ENCODE data around the gene ATXN1. TPM values are rescaled to one million over a fixed set of nuclear protein-coding genes. Genes with fewer than 3 reads are reported as not detected.

Gene ATXN1
- total and polyA plus RNA-seq, 2 of the 13 experiments (the other 11 are each of a cell fraction or from before 2014, with no cell fraction given), result 20.7 to 39.5 TPM

DNA sequence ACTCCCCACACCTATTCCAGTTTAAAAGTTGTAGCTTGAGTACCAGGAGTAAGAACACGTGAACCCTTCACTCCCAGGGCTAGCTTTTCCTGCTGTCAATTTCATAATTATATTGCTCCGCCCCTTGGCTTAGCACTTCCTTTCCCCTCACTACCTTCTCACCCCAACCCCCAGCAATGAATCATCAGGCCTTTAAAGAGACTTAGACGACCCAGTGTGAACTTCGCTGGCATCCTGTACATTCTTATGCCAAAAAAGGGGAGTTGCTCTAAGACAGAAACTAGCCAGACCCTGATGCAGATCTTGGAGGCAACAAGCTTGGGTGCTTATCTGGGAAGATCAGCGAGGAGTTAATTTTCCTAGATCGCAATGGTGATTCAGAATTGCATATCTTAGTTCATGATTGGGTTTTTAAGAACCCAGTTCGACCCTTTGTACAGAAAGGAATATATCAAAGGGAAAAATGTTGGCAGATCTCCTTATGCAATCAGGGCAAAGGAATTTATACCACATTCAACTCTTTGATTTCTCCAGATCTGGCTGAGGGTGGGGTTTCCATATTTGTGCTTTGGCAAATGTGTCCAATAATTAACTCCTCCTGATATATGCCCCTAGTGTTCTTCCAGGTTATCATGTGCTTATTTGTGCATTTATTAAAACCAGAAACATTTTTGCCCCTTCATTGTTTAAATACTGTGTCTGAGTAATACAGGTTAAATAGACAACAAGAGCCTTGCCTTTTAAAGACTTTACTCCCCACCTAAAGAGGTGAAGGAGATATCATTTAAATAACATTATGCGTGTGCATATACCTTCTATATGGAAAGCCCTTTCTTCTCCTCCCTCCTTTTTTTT is 8.1 kb upstream of the ATXN1 start (continued):
- TF ChIP-seq SKIL (CRISPR knock-in tag; IDR thresholded peaks at IDR 0.05; ENCODE audit: borderline replicate concordance) (no peak), MLX (CRISPR knock-in tag; IDR thresholded peaks at IDR 0.05) (no peak), BCL6 (CRISPR knock-in tag; IDR thresholded peaks at IDR 0.05) (0 out of 2 replicates have a peak, but pooled peaks have one; percentile 13), GTF3A (CRISPR knock-in tag; conservative IDR thresholded peaks at IDR 0.05) (no peak), ZNF335 (CRISPR knock-in tag; IDR thresholded peaks at IDR 0.05) (0 out of 2 replicates have a peak, but pooled peaks have one; percentile 19), ZNF747 (CRISPR knock-in tag; IDR thresholded peaks at IDR 0.05; ENCODE audit: borderline replicate concordance) (no peak), ZFX (CRISPR knock-in tag; IDR thresholded peaks at IDR 0.05; ENCODE audit: low read depth) (no peak), ZNF781 (CRISPR knock-in tag; IDR thresholded peaks at IDR 0.05; ENCODE audit: borderline replicate concordance, not compliant biosample characterization) (no peak), YEATS2 (CRISPR knock-in tag; IDR thresholded peaks at IDR 0.05; ENCODE audit: borderline replicate concordance) (0 out of 2 replicates have a peak, but pooled peaks have one; percentile 31), RARA (CRISPR knock-in tag; IDR thresholded peaks at IDR 0.05) (0 out of 2 replicates have a peak, but pooled peaks have one; percentile 8), ZNF770 (CRISPR knock-in tag; IDR thresholded peaks at IDR 0.05) (no peak), MBD4 (IDR thresholded peaks at IDR 0.05; ENCODE audit: borderline replicate concordance, low read length) (no peak), XBP1 (CRISPR knock-in tag; IDR thresholded peaks at IDR 0.05) (no peak), KMT2B (CRISPR knock-in tag; IDR thresholded peaks at IDR 0.05) (no peak), ZKSCAN1 (IDR thresholded peaks at IDR 0.05; ENCODE audit: low read length) (no peak), ZFP1 (CRISPR knock-in tag; IDR thresholded peaks at IDR 0.05) (no peak)
- TF ChIP-seq, protein P1, sequence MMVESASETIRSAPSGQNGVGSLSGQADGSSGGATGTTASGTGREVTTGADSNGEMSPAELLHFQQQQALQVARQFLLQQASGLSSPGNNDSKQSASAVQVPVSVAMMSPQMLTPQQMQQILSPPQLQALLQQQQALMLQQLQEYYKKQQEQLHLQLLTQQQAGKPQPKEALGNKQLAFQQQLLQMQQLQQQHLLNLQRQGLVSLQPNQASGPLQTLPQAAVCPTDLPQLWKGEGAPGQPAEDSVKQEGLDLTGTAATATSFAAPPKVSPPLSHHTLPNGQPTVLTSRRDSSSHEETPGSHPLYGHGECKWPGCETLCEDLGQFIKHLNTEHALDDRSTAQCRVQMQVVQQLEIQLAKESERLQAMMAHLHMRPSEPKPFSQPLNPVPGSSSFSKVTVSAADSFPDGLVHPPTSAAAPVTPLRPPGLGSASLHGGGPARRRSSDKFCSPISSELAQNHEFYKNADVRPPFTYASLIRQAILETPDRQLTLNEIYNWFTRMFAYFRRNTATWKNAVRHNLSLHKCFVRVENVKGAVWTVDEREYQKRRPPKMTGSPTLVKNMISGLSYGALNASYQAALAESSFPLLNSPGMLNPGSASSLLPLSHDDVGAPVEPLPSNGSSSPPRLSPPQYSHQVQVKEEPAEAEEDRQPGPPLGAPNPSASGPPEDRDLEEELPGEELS (CRISPR knock-in tag; IDR thresholded peaks at IDR 0.05), result no peak
- TF ChIP-seq, protein P2, sequence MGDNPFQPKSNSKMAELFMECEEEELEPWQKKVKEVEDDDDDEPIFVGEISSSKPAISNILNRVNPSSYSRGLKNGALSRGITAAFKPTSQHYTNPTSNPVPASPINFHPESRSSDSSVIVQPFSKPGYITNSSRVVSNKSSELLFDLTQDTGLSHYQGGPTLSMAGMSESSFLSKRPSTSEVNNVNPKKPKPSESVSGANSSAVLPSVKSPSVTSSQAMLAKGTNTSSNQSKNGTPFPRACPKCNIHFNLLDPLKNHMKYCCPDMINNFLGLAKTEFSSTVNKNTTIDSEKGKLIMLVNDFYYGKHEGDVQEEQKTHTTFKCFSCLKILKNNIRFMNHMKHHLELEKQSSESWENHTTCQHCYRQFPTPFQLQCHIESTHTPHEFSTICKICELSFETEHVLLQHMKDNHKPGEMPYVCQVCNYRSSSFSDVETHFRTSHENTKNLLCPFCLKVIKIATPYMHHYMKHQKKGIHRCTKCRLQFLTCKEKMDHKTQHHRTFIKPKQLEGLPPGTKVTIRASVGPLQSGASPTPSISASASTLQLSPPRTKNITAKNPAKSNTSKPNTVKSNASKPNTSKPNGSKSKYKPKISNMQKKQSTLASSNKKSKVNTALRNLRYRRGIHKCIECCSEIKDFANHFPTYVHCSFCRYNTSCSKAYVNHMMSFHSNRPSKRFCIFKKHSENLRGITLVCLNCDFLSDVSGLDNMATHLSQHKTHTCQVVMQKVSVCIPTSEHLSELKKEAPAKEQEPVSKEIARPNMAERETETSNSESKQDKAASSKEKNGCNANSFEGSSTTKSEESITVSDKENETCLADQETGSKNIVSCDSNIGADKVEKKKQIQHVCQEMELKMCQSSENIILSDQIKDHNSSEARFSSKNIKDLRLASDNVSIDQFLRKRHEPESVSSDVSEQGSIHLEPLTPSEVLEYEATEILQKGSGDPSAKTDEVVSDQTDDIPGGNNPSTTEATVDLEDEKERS (CRISPR knock-in tag; IDR thresholded peaks at IDR 0.05), result no peak
